DMS 273 (cell line): ENCODE results near the gene PREB.

Experiments
- DNase-seq: peaks from one replicate; lab custom pipeline; 2025; ENCODE audit not compliant: unreplicated experiment; lab: John Stamatoyannopoulos, UW

PREB gene

GRCh38 chr2:27096748-27097297, 37.6 kb downstream of the PREB start:
- DNase-seq = no peak

GRCh38 chr2:27095745-27096651, 38.4 kb downstream of the PREB start:
- peak; percentile 91 for DNase-seq

- no peak for DNase-seq
Measured at GRCh38 chr2:27095427-27095744, 39.0 kb downstream of the PREB start.

- no peak for DNase-seq
Measured at GRCh38 chr2:27094353-27094984, 40.0 kb downstream of the PREB start.

- no peak for DNase-seq
Measured at GRCh38 chr2:27093430-27094352, 40.7 kb downstream of the PREB start.

GRCh38 chr2:27092696-27093429, 41.6 kb downstream of the PREB start:
- DNase-seq = no peak

- DNase-seq = no peak
Measured at GRCh38 chr2:27091746-27092695, 42.4 kb downstream of the PREB start.

- no peak for DNase-seq
Measured at GRCh38 chr2:27089111-27089954, 45.1 kb downstream of the PREB start.

- DNase-seq = no peak
Measured at GRCh38 chr2:27088634-27089033, 45.8 kb downstream of the PREB start.

- no peak for DNase-seq
Measured at GRCh38 chr2:27087823-27088410, 46.5 kb downstream of the PREB start.

GRCh38 chr2:27086724-27087593, 47.5 kb downstream of the PREB start, which contains the start of gene KHK:
Gene KHK (plus strand): TSS chr2:27086772. CDS start chr2:27087260, 488 bp downstream.
- DNase-seq = peak; percentile 69

GRCh38 chr2:27086090-27086723, 48.2 kb downstream of the PREB start:
- peak; percentile 98 for DNase-seq

- peak; percentile 56 for DNase-seq
Measured at GRCh38 chr2:27085673-27086089, 48.8 kb downstream of the PREB start.

GRCh38 chr2:27085062-27085672, 49.3 kb downstream of the PREB start:
- no peak for DNase-seq

- DNase-seq = no peak
Measured at GRCh38 chr2:27084297-27085061, 50.0 kb downstream of the PREB start.
